IMR-90 (cell line): ENCODE results near the gene ABCB1. TPM values are rescaled to one million over a fixed set of nuclear protein-coding genes. Genes with fewer than 3 reads are reported as not detected.

Experiments
- ATAC-seq: fragments of 200-7000 bp; cut with Tn5 transposase; 2 replicates; pipeline ENCODE4 v1.9.1; 2020; ENCODE audit warnings: low read depth, mild to moderate bottlenecking, moderate library complexity
- BruUV-seq: library from RNA; stranded (reverse); fragments of 400-500 nt; replicated peaks from 2 replicates; lab custom pipeline; 2021; lab: Mats Ljungman, UMichigan
- CTCF ChIA-PET: fragments of 300-600 bp; formaldehyde crosslinking; extraction: SDS; loops from one replicate; lab custom pipeline; 2021; ENCODE audit warnings: antibody characterized with exemption; lab: Yijun Ruan, JAX
- POLR2A ChIA-PET: fragments of 300-600 bp; sonication (Branson Sonifier 250); formaldehyde crosslinking; loops from one replicate; lab custom pipeline; 2022; ENCODE audit warnings: antibody characterized with exemption; ENCODE audit not compliant: unreplicated experiment; lab: Charles Lee
- DNase-seq: peaks from one replicate; pipeline ENCODE4 v3.0.0; 2013
- H2AFZ ChIP-seq: replicated peaks from 2 replicates; pipeline ENCODE3; 2013; ENCODE audit warnings: low read length, mild to moderate bottlenecking; ENCODE audit not compliant: poor library complexity
- H2AK5ac ChIP-seq: 2 replicates; pipeline ENCODE4 v1.6.1; 2013; ENCODE audit warnings: low read depth, low read length, inconsistent platforms
- H2AK9ac ChIP-seq: replicated peaks from 2 replicates; pipeline ENCODE3; 2013; ENCODE audit warnings: mild to moderate bottlenecking, low read depth, low read length, moderate library complexity; ENCODE audit not compliant: poor library complexity
- H2BK120ac ChIP-seq: 2 replicates; pipeline ENCODE4 v1.6.1; 2013; ENCODE audit warnings: low read depth, low read length, inconsistent platforms
- H2BK15ac ChIP-seq: 3 replicates; pipeline ENCODE4 v1.6.1; 2013; ENCODE audit warnings: low read depth, low read length, inconsistent platforms
- H2BK20ac ChIP-seq: 2 replicates; pipeline ENCODE4 v1.6.1; 2013; ENCODE audit warnings: low read depth, mild to moderate bottlenecking, inconsistent platforms, low read length, moderate library complexity
- H2BK5ac ChIP-seq: 2 replicates; pipeline ENCODE4 v1.6.1; 2013; ENCODE audit warnings: mild to moderate bottlenecking, low read depth, low read length, inconsistent platforms; ENCODE audit not compliant: poor library complexity, severe bottlenecking
- H3K14ac ChIP-seq: replicated peaks from 2 replicates; pipeline ENCODE4 v1.6.1; 2013; ENCODE audit warnings: low read depth, low read length, inconsistent platforms
- H3K18ac ChIP-seq: 2 replicates; pipeline ENCODE4 v1.6.1; 2013; ENCODE audit warnings: low read depth, low read length, control low read depth
- H3K23ac ChIP-seq: 2 replicates; pipeline ENCODE4 v1.6.1; 2013; ENCODE audit warnings: low read depth, low read length, inconsistent platforms
- H3K27ac ChIP-seq: 2 replicates; pipeline ENCODE4 v1.5.1; 2013; ENCODE audit warnings: mild to moderate bottlenecking, control low read depth, low read length; ENCODE audit not compliant: insufficient read depth
- H3K27me3 ChIP-seq: 2 replicates; pipeline ENCODE4 v1.6.1; 2013; ENCODE audit warnings: low read length; ENCODE audit not compliant: control insufficient read depth, insufficient read depth
- H3K36me3 ChIP-seq: 2 replicates; pipeline ENCODE4 v1.6.1; 2013; ENCODE audit warnings: low read length, mixed read lengths; ENCODE audit not compliant: control insufficient read depth, insufficient read depth
- H3K4ac ChIP-seq: 2 replicates; pipeline ENCODE4 v1.6.1; 2013; ENCODE audit warnings: low read depth, low read length, inconsistent platforms
- H3K4me1 ChIP-seq: 2 replicates; pipeline ENCODE4 v1.6.1; 2013; ENCODE audit warnings: low read length, mixed read lengths; ENCODE audit not compliant: control insufficient read depth, insufficient read depth
- H3K4me2 ChIP-seq: 2 replicates; pipeline ENCODE4 v1.6.1; 2013; ENCODE audit warnings: low read depth, mild to moderate bottlenecking, control low read depth, low read length, moderate library complexity
- H3K4me3 ChIP-seq: 2 replicates; pipeline ENCODE4 v1.5.1; 2013; ENCODE audit warnings: low read depth, mild to moderate bottlenecking, control low read depth, low read length, moderate library complexity; ENCODE audit not compliant: insufficient read depth
- H3K56ac ChIP-seq: 2 replicates; pipeline ENCODE4 v1.6.1; 2013; ENCODE audit warnings: low read length, inconsistent platforms; ENCODE audit not compliant: insufficient read depth; ENCODE audit errors: extremely low read depth
- H3K79me1 ChIP-seq, 2 experiments: 2 replicates each; pipeline ENCODE4 v1.6.1; 2013; ENCODE audit warnings: low read length in 2 of 2, inconsistent platforms in 1 of 2, low read depth in 1 of 2
- H3K9ac ChIP-seq: 2 replicates; pipeline ENCODE4 v1.6.1; 2013; ENCODE audit warnings: low read depth, low read length, control low read depth
- H3K9me1 ChIP-seq: 2 replicates; pipeline ENCODE4 v1.6.1; 2013; ENCODE audit warnings: low read length, inconsistent platforms; ENCODE audit not compliant: insufficient read depth
- H3K9me3 ChIP-seq: 2 replicates; pipeline ENCODE4 v1.6.1; 2013; ENCODE audit warnings: low read length; ENCODE audit not compliant: control insufficient read depth, insufficient read depth
- H4K20me1 ChIP-seq: 2 replicates; pipeline ENCODE4 v1.6.1; 2013; ENCODE audit warnings: low read length, inconsistent platforms; ENCODE audit not compliant: insufficient read depth
- H4K5ac ChIP-seq: 2 replicates; pipeline ENCODE4 v1.6.1; 2013; ENCODE audit warnings: mild to moderate bottlenecking, low read depth, low read length, control low read depth
- H4K8ac ChIP-seq, 2 experiments: 2 replicates each; pipeline ENCODE4 v1.6.1; 2013; ENCODE audit warnings: low read depth in 2 of 2, low read length in 2 of 2, control low read depth in 1 of 2, inconsistent platforms in 1 of 2
- H4K91ac ChIP-seq: 2 replicates; pipeline ENCODE4 v1.6.1; 2013; ENCODE audit warnings: low read depth, low read length, inconsistent platforms; ENCODE audit not compliant: insufficient read depth
- BHLHE40 ChIP-seq: fragments of 150-350 bp; IDR thresholded peaks from 2 replicates; pipeline ENCODE4 v1.6.1; 2016; ENCODE audit warnings: mild to moderate bottlenecking, low read depth, low read length
- CEBPB ChIP-seq: IDR thresholded peaks from 2 replicates; pipeline ENCODE4 v1.6.1; 2012; ENCODE audit warnings: low read depth, low read length, improper control_type of control experiment
- CHD1 ChIP-seq: IDR thresholded peaks from 2 replicates; pipeline ENCODE4 v1.6.1; 2012; ENCODE audit warnings: low read depth, low read length, improper control_type of control experiment
- CTCF ChIP-seq: conservative IDR thresholded peaks from 2 replicates; pipeline ENCODE4 v1.5.1; 2012; ENCODE audit warnings: mild to moderate bottlenecking, low read depth, low read length, improper control_type of control experiment
- ELK1 ChIP-seq: fragments of 150-350 bp; IDR thresholded peaks from 2 replicates; pipeline ENCODE4 v1.6.1; 2016; ENCODE audit warnings: low read depth, mild to moderate bottlenecking, low read length, moderate library complexity, borderline replicate concordance
- FOS ChIP-seq: fragments of 150-350 bp; IDR thresholded peaks from 2 replicates; pipeline ENCODE4 v1.6.1; 2016; ENCODE audit warnings: low read depth, low read length
- MAFK ChIP-seq: IDR thresholded peaks from 2 replicates; pipeline ENCODE4 v1.6.1; 2012; ENCODE audit warnings: low read depth, low read length, improper control_type of control experiment
- MAZ ChIP-seq: IDR thresholded peaks from 2 replicates; pipeline ENCODE4 v1.6.1; 2012; ENCODE audit warnings: low read depth, mild to moderate bottlenecking, low read length, improper control_type of control experiment, moderate library complexity, borderline replicate concordance
- MXI1 ChIP-seq: IDR thresholded peaks from 2 replicates; pipeline ENCODE4 v1.6.1; 2012; ENCODE audit warnings: low read depth, mild to moderate bottlenecking, low read length, moderate library complexity, borderline replicate concordance
- NFE2L2 ChIP-seq: fragments of 150-350 bp; IDR thresholded peaks from 2 replicates; pipeline ENCODE4 v1.6.1; 2016; ENCODE audit warnings: low read depth, mild to moderate bottlenecking, low read length
- POLR2A ChIP-seq: IDR thresholded peaks from 2 replicates; pipeline ENCODE4 v1.6.1; 2012; ENCODE audit warnings: mild to moderate bottlenecking, low read depth, low read length
- RAD21 ChIP-seq: IDR thresholded peaks from 2 replicates; pipeline ENCODE4 v1.6.1; 2012; ENCODE audit warnings: low read length, improper control_type of control experiment
- RCOR1 ChIP-seq: IDR thresholded peaks from 2 replicates; pipeline ENCODE4 v1.6.1; 2012; ENCODE audit warnings: mild to moderate bottlenecking, low read length, improper control_type of control experiment; ENCODE audit not compliant: insufficient replicate concordance
- RFX5 ChIP-seq: IDR thresholded peaks from 2 replicates; pipeline ENCODE4 v1.8.0; 2012; ENCODE audit warnings: low read depth, mild to moderate bottlenecking, low read length, moderate library complexity
- SMC3 ChIP-seq: fragments of 150-350 bp; IDR thresholded peaks from 2 replicates; pipeline ENCODE4 v1.6.1; 2016; ENCODE audit warnings: low read depth, mild to moderate bottlenecking, antibody characterized with exemption, low read length, moderate library complexity
- WGBS, 2 experiments: methylation state at CpG; one replicate each; pipeline versions ENCODE4 v1.1.5 to v1.1.7; 2013; ENCODE audit warnings: missing lambda C conversion rate in 2 of 2; ENCODE audit not compliant: insufficient read length in 1 of 2; ENCODE audit errors: extremely low coverage in 2 of 2; 5-methylcytosine and 5-hydroxymethylcytosine counted together
- dilution Hi-C: fragments of 300-500 bp; cut with HindIII; formaldehyde crosslinking; loops from one replicate; pipeline ENCODE4 v1.14.3; 2018; ENCODE audit warnings: low sequenced_read_pairs; ENCODE audit not compliant: unreplicated experiment
- in situ Hi-C: fragments of 300-500 bp; cut with MboI; formaldehyde crosslinking; loops from 3 replicates; pipeline ENCODE4 v1.14.3; 2019; ENCODE audit warnings: low sequenced_read_pairs, inconsistent platforms, mixed read lengths
- intact Hi-C: fragments of 100-400 bp; cut with micrococcal nuclease; formaldehyde crosslinking; loops from 2 replicates; pipeline ENCODE4 v1.10.0; 2022
- polyA plus RNA-seq, 3 experiments: library from polyadenylated mRNA; depleted of rRNA; stranded (reverse); fragments of >200 nt; gene quantifications; 2 replicates each; pipeline ENCODE4 v1.2.3, GENCODE V29; 2012; ENCODE audit warnings: low replicate concordance in 1 of 3
- total RNA-seq: library from RNA; depleted of rRNA; stranded (reverse); fragments of >200 nt; gene quantifications from 2 replicates; pipeline ENCODE4 v1.2.3, GENCODE V29; 2012
- TF ChIP-seq, protein P1 (sequence below): fragments of 150-350 bp; IDR thresholded peaks from 2 replicates; pipeline ENCODE4 v1.6.1; 2017; ENCODE audit warnings: mild to moderate bottlenecking, antibody characterized with exemption, low read length, low read depth

The ABCB1 gene
- total and polyA plus RNA-seq, 2 of the 4 experiments (the other 2 are of a cell fraction) = 0.80 to 0.90 TPM

GRCh38 chr7:87456247-87456646 lies 144.4 kb downstream of the ABCB1 start:
- Histone ChIP-seq H4K91ac (no peak overlapping the region), H4K5ac (no peak overlapping the region), H3K9me1 (no peaks in the 10 kb centered on the region), H2AK9ac (no peak overlapping the region), H2AK5ac (no peak overlapping the region), H3K79me1 (no peaks in the 10 kb centered on the region), H4K20me1 (no peaks in the 10 kb centered on the region), H3K56ac (no peak overlapping the region), H2BK20ac (no peak overlapping the region), H3K23ac (no peak overlapping the region), H3K36me3 (no peaks in the 10 kb centered on the region), H3K4me3 (no peak overlapping the region), H3K9me3 (no peaks in the 10 kb centered on the region), H3K4me1 (no peaks in the 10 kb centered on the region), H2BK15ac (no peak overlapping the region), H3K18ac (no peak overlapping the region), H2BK5ac (no peak overlapping the region), H3K27me3 (no peaks in the 10 kb centered on the region), H3K9ac (no peak overlapping the region), H3K4me2 (no peak overlapping the region), H2AFZ (no peak overlapping the region), H4K8ac (no peak overlapping the region), H3K27ac (no peak overlapping the region), H2BK120ac (no peak overlapping the region), H3K14ac (no peak overlapping the region), H3K4ac (no peak overlapping the region)
- ATAC-seq (no peak), DNase-seq (no peak)
- intact Hi-C loops = no loop called here
- POLR2A ChIA-PET = no interaction called here
- CTCF ChIA-PET = no interaction called here
- in situ Hi-C loops = no loop called here
- TF ChIP-seq NFE2L2 (no peak), BHLHE40 (no peak), CHD1 (no peak), RFX5 (no peak), POLR2A (no peak), RCOR1 (no peak), CEBPB (no peak), MAZ (no peak), RAD21 (no peak), MAFK (no peak), CTCF (no peak), ELK1 (no peak), FOS (no peak), SMC3 (no peak), MXI1 (no peak)
- TF ChIP-seq, protein P1, sequence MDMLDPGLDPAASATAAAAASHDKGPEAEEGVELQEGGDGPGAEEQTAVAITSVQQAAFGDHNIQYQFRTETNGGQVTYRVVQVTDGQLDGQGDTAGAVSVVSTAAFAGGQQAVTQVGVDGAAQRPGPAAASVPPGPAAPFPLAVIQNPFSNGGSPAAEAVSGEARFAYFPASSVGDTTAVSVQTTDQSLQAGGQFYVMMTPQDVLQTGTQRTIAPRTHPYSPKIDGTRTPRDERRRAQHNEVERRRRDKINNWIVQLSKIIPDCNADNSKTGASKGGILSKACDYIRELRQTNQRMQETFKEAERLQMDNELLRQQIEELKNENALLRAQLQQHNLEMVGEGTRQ = no peak
- dilution Hi-C loops = no loop called here
- BruUV-seq = no TSS peak
- WGBS, 2 experiments = no CpG with 5 or more reads among the region's 2 CpGs
